Hematopoietic multipotent progenitor cell (in vitro differentiated cells): ENCODE data around the gene OR5H15. TPM values are rescaled to one million over a fixed set of nuclear protein-coding genes. Genes with fewer than 3 reads are reported as not detected.
A peak's percentile ranks its signal among the peaks of the same experiment; 100 is the strongest.
"Not testable (repeated sequence)": the region's sequence is repeated elsewhere in the genome, so short reads cannot be mapped to it uniquely, and the experiment has no call there.

ENCODE experiments used
- DNase-seq, 3 donors: peaks; one replicate each; pipeline ENCODE4 v3.0.0-alpha.2; 2011 to 2015; ENCODE audit warnings: low read depth in 2 of 3, low spot score in 2 of 3
- total RNA-seq: library from RNA; depleted of rRNA; stranded (reverse); fragments of >200 nt; gene quantifications from one replicate; pipeline ENCODE4 v1.2.3, GENCODE V29; 2012

OR5H15 gene
- not detected for total RNA-seq

- no peak for DNase-seq
Observed at GRCh38 chr3:98166396-98166795, at the start of gene OR5H15. OR5H15 (plus strand) TSS chr3:98166696; CDS start chr3:98168700, 2,004 bp downstream.

- DNase-seq = no peak
Observed at GRCh38 chr3:98130421-98130820, 36.1 kb upstream of the OR5H15 start, which contains the start of gene OR5H1. OR5H1 (plus strand) TSS chr3:98130721; CDS start chr3:98132698, 1,977 bp downstream.

- no peak for DNase-seq
Observed at GRCh38 chr3:98136631-98137030, 29.9 kb upstream of the OR5H15 start.

- DNase-seq = not testable (repeated sequence)
Observed at GRCh38 chr3:98137826-98138557, 28.5 kb upstream of the OR5H15 start.

GRCh38 chr3:98140531-98140930 is 26.0 kb upstream of the OR5H15 start:
- DNase-seq = no peak

- no peak for DNase-seq
Observed at GRCh38 chr3:98147179-98147578, 19.3 kb upstream of the OR5H15 start, which contains the start of gene OR5H14. OR5H14 (plus strand) TSS chr3:98147479; CDS start chr3:98149386, 1,907 bp downstream.

GRCh38 chr3:98148751-98149150 is 17.7 kb upstream of the OR5H15 start:
- no peak for DNase-seq

- not testable (repeated sequence) for DNase-seq
Observed at GRCh38 chr3:98149456-98149855, 17.0 kb upstream of the OR5H15 start.

- DNase-seq = no peak
Observed at GRCh38 chr3:98151241-98151640, 15.3 kb upstream of the OR5H15 start.

GRCh38 chr3:98171071-98171470 is 4.6 kb downstream of the OR5H15 start:
- no peak for DNase-seq

GRCh38 chr3:98172621-98173020 is 6.1 kb downstream of the OR5H15 start:
- no peak for DNase-seq

- no peak for DNase-seq
Observed at GRCh38 chr3:98180319-98180890, 13.9 kb downstream of the OR5H15 start.

- no peak for DNase-seq
Observed at GRCh38 chr3:98182196-98182595, 15.7 kb downstream of the OR5H15 start.

GRCh38 chr3:98185180-98185579 is 18.7 kb downstream of the OR5H15 start:
- no peak for DNase-seq

- DNase-seq = peak in 2 of 3 donors; percentile 42 to 52
Observed at GRCh38 chr3:98188545-98188944, 22.0 kb downstream of the OR5H15 start.

GRCh38 chr3:98190911-98191310 is 24.4 kb downstream of the OR5H15 start:
- not testable (repeated sequence) for DNase-seq

- DNase-seq = not testable (repeated sequence)
Observed at GRCh38 chr3:98196293-98196692, 29.8 kb downstream of the OR5H15 start.

GRCh38 chr3:98199020-98199419 is 32.5 kb downstream of the OR5H15 start:
- no peak for DNase-seq

GRCh38 chr3:98209244-98209643 is 42.7 kb downstream of the OR5H15 start:
- no peak for DNase-seq

- DNase-seq = no peak
Observed at GRCh38 chr3:98213276-98213675, 46.8 kb downstream of the OR5H15 start.

GRCh38 chr3:98215051-98215450 is 48.6 kb downstream of the OR5H15 start:
- DNase-seq = no peak
